Prostate gland (tissue), 2 donors: Measurements from ENCODE around the gene NLGN4Y.

Experiments
- POLR2AphosphoS5 ChIP-seq: sonication (generic); formaldehyde crosslinking; IDR thresholded peaks from one replicate; pipeline ENCODE4 v1.6.1; 2017; ENCODE audit warnings: antibody characterized with exemption
- TF ChIP-seq, protein P1 (sequence below), 4 experiments: fragments of 200-600 bp in 2 of 4; fragments of 450-650 bp in 2 of 4; sonication (generic) in 2 of 4; IDR thresholded peaks; 1 replicate in 3 of 4; 2 replicates in 1 of 4; pipeline ENCODE4 v1.5.1; 2016 to 2019; ENCODE audit warnings: antibody characterized with exemption in 4 of 4, mild to moderate bottlenecking in 2 of 4, moderate library complexity in 2 of 4

DNA sequence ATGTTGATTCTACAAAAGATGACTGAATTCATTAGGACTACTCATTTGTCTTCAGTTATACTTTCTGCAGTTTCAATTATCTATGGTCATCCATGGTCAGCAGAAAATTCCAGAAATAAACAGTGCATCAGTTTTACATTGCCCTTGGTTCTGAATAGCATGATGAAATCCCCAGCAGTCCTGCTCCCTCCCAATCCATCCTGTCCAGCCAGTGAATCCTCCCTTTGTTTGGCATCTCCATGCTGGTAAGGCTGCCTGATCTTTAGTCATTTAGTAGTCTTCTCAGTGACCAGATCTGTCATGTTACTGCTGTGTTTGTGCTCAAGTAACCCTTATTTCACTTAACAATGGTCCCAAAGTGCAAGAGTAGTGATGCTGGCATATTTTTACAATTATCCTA, 239.3 kb downstream of the NLGN4Y start:
- TF ChIP-seq POLR2AphosphoS5, result no peak
- TF ChIP-seq, protein P1, sequence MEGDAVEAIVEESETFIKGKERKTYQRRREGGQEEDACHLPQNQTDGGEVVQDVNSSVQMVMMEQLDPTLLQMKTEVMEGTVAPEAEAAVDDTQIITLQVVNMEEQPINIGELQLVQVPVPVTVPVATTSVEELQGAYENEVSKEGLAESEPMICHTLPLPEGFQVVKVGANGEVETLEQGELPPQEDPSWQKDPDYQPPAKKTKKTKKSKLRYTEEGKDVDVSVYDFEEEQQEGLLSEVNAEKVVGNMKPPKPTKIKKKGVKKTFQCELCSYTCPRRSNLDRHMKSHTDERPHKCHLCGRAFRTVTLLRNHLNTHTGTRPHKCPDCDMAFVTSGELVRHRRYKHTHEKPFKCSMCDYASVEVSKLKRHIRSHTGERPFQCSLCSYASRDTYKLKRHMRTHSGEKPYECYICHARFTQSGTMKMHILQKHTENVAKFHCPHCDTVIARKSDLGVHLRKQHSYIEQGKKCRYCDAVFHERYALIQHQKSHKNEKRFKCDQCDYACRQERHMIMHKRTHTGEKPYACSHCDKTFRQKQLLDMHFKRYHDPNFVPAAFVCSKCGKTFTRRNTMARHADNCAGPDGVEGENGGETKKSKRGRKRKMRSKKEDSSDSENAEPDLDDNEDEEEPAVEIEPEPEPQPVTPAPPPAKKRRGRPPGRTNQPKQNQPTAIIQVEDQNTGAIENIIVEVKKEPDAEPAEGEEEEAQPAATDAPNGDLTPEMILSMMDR (IDR thresholded peaks at IDR 0.05), result no peak
